Stimulated activated naive CD4-positive, alpha-beta T cell (primary cell): ENCODE data around the gene OR4M2.
"Not testable (repeated sequence)": the region's sequence is repeated elsewhere in the genome, so short reads cannot be mapped to it uniquely, and the experiment has no call there.

Experiments used
- DNase-seq, 6 experiments: peaks; one replicate each; lab custom pipeline; 2025; lab: John Stamatoyannopoulos, UW

The OR4M2 gene

GRCh38 chr15:22080227-22080626, at the start of gene OR4M2:
TSS of gene OR4M2 (plus strand) at chr15:22080527. CDS start at chr15:22080625, 98 bp downstream.
- DNase-seq, result not testable (repeated sequence)

- not testable (repeated sequence) for DNase-seq
These were observed 11.1 kb upstream of the OR4M2 start for GRCh38 chr15:22069267-22069666.

- DNase-seq, result not testable (repeated sequence)
These were observed 1.1 kb downstream of the OR4M2 start for GRCh38 chr15:22081386-22081785.

GRCh38 chr15:22098616-22099253, 18.4 kb downstream of the OR4M2 start:
- not testable (repeated sequence) for DNase-seq

GRCh38 chr15:22099289-22099891, 19.1 kb downstream of the OR4M2 start:
- not testable (repeated sequence) for DNase-seq

GRCh38 chr15:22122033-22122432, 41.7 kb downstream of the OR4M2 start:
- DNase-seq, result not testable (repeated sequence)
